GM10266 (cell line): ENCODE results near the gene TMEM42.

ENCODE experiments used
- DNase-seq: peaks from one replicate; pipeline ENCODE4 v3.0.0; 2012; ENCODE audit errors: extremely low spot score
- TF ChIP-seq, protein P1 (sequence below): IDR thresholded peaks from 2 replicates; pipeline ENCODE4 v1.5.1; 2012; ENCODE audit warnings: mild to moderate bottlenecking, low read depth; ENCODE audit not compliant: control insufficient read depth, insufficient read depth; ENCODE audit errors: missing control alignments

Gene TMEM42

DNA sequence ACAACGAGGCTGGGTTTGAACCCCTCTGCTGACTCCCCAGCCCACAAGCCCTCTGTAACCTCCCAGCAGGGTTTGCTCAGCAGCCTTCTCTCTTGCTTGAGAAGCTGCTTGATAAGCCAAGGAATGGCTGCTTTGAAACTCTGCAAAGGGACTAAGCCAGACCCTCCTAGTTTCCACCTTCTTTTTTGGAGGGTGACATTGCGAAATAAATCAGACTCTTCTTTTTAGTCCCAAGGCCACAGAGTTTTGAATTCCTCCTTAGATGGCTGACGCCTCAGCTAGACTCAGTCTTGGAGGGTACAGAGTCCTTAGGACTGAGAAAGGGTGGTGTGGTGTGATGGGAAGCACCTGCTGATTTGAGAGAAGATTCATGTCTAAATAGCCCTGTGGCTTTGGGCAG, 13.9 kb downstream of the TMEM42 start:
- DNase-seq: no peak
- TF ChIP-seq, protein P1, sequence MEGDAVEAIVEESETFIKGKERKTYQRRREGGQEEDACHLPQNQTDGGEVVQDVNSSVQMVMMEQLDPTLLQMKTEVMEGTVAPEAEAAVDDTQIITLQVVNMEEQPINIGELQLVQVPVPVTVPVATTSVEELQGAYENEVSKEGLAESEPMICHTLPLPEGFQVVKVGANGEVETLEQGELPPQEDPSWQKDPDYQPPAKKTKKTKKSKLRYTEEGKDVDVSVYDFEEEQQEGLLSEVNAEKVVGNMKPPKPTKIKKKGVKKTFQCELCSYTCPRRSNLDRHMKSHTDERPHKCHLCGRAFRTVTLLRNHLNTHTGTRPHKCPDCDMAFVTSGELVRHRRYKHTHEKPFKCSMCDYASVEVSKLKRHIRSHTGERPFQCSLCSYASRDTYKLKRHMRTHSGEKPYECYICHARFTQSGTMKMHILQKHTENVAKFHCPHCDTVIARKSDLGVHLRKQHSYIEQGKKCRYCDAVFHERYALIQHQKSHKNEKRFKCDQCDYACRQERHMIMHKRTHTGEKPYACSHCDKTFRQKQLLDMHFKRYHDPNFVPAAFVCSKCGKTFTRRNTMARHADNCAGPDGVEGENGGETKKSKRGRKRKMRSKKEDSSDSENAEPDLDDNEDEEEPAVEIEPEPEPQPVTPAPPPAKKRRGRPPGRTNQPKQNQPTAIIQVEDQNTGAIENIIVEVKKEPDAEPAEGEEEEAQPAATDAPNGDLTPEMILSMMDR: no peak

DNA sequence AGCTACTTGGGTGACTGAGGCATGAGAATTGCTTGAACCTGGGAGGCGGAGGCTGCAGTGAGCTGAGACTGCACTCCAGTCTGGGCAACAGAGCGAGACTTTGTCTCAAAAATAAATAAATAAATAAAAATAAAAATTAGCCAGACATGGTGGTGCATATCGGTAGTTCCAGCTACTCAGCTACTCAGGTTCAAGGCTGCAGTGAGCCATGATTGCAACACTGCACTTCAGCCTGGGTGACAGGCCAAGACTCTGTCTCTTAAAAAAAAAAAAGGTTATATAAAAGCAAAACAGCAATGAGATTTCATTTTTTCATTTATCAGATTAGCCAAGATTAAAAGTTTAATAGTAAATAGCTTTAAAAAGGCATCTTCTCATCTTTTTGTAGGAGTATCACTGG, 15.6 kb downstream of the TMEM42 start:
- TF ChIP-seq, protein P1: no peak
- DNase-seq: no peak

DNA sequence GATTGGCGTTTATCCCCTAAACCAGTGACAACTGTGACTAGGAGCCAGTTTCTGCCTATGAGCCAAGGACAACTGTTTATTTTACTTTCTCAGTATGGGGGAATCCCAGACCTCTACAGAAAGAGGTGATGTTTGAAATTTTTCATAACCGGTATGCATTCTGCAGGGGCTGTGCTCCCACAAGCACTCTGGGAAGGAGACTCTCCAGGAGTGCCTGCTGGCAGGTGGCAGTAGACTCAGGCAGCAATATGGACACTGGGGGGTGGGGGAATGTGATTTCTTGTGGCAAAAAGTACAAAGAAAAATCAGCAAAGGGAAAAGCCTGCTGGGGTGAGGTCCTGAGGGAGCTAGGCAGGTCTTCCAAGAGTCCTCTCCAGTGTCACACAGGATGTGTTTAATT, 18.6 kb downstream of the TMEM42 start:
- no peak for DNase-seq
- TF ChIP-seq, protein P1: no peak

DNA sequence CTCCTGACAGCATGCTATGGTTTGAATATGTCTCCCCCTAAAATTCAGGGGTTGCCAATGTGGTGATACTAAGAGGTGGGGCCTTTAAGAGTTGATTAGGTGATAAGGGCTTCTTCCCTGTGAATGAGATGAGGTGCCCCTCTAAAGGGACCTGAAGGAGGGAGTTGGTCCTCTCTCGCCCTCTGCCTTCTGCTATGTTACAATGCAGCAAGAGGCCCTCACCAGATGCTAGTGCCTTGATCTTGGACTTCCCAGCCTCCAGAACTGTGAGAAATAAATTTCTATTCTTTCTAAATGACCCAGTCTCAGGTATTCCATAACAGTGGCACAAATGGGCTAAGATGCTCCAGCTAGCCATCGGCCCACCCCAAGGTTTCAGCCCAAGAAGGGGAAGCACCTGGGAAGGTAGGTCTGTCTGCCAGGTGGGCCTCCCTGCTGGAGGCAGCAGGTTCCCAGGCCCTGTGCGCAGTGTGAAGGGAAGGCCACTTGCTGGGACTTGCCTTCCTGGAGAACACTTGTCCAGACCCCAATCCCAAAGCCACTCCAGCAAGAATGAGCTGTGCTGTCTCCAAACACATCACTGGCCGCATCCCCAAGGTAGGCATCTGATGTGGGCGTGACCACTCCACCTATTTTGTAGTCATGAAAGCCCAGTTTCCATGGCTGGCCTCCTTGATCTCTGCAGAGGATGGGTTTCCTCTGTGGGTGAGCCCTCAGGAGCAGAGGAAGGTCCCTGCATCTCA, 21.7 kb downstream of the TMEM42 start:
- TF ChIP-seq, protein P1: peak; percentile 12
- DNase-seq: no peak

DNA sequence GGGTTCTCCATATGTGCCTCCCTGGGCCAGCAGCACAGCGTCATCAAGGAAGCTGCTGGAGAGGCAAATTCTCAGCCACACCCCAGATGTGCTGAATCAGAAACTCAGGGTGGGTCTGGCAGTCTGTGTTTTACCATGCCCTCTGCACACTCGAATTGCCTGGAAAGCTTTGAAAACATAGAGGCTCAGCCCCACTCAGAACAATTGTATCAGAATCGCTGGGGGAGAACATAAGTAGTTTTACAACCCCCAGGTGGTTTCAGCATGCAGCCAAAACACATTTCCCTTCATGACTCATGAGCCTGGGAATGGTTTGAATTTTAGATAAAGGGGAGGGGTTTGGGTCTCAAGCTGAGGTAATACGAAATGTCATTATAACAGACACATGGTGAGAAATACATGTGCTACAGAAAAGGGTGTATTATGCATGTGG, 22.3 kb downstream of the TMEM42 start:
- TF ChIP-seq, protein P1: no peak
- no peak for DNase-seq

DNA sequence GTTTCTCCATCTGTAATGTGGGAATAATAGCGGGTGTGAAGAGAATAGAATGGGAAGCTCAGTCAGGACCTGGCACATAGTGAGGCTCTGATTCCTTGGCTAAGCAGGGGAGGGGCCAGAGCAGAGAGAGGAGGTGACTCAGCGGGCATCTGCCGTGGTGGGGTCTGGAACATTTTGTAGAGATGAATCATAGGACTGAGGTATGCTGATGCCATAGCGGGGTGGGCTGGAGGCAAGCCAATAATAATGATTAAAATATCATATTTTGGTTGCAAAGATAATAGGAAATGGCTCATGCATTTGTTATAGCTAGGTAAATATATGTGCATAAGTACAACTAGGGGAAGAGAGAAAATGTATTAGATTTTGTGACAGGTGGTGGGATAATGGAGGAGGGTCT, 23.9 kb downstream of the TMEM42 start:
- TF ChIP-seq, protein P1: no peak
- DNase-seq: no peak

DNA sequence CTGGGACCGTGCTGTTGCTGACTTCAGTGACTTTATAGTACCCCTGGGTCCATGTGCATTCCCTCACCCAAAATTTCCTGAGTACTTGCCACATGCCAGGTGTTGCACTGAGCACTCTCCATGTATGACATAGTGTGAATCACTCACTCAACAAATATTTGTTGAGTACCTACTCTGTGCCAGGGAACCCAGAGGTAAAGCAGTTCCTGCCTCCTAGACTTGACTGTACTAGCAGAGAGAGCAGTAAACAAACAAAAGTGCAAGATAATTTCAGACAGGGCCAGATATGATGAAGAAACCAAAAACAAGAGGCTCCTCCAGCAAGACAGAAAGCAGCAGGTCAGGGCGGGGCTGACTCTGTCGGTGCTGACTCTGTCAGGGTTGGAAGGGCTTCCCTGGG, 24.8 kb downstream of the TMEM42 start:
- TF ChIP-seq, protein P1: no peak
- no peak for DNase-seq
